VCaP (cell line): ENCODE measurements around the gene MIEF1.

Source experiments
- H3K27ac ChIP-seq: fragments of 450-650 bp; 2 replicates; pipeline ENCODE4 v1.5.1; 2017
- CTCF ChIP-seq: fragments of 450-650 bp; conservative IDR thresholded peaks from 2 replicates; pipeline ENCODE4 v1.5.1; 2017; ENCODE audit warnings: mild to moderate bottlenecking, moderate library complexity

MIEF1 gene

GRCh38 chr22:39534591-39535356, 32.7 kb downstream of the MIEF1 start:
- peak overlapping the region; percentile 98; the same call in 1 of the 2 replicates for H3K27ac ChIP-seq
- peak; percentile 96 for TF ChIP-seq CTCF

- TF ChIP-seq CTCF: no peak
- H3K27ac ChIP-seq: peak overlapping the region; percentile 98; the same call in 1 of the 2 replicates
Measured at GRCh38 chr22:39535357-39535725, 33.3 kb downstream of the MIEF1 start.

- no peak for TF ChIP-seq CTCF
- H3K27ac ChIP-seq: no peak overlapping the region
Measured at GRCh38 chr22:39535831-39536449, 33.9 kb downstream of the MIEF1 start.

GRCh38 chr22:39536711-39537110, 34.6 kb downstream of the MIEF1 start:
- H3K27ac ChIP-seq: no peak overlapping the region
- TF ChIP-seq CTCF: no peak

GRCh38 chr22:39537975-39538374, 35.9 kb downstream of the MIEF1 start:
- TF ChIP-seq CTCF: no peak
- no peak overlapping the region for H3K27ac ChIP-seq

GRCh38 chr22:39543095-39543494, 41.0 kb downstream of the MIEF1 start:
- no peak overlapping the region for H3K27ac ChIP-seq
- TF ChIP-seq CTCF: peak; percentile 60

GRCh38 chr22:39545386-39546365, 43.6 kb downstream of the MIEF1 start:
- H3K27ac ChIP-seq: peak overlapping the region; percentile 41; the same call in 1 of the 2 replicates
- TF ChIP-seq CTCF: no peak
